Measurements from ENCODE around the gene CHIA.

CHIA gene

DNA sequence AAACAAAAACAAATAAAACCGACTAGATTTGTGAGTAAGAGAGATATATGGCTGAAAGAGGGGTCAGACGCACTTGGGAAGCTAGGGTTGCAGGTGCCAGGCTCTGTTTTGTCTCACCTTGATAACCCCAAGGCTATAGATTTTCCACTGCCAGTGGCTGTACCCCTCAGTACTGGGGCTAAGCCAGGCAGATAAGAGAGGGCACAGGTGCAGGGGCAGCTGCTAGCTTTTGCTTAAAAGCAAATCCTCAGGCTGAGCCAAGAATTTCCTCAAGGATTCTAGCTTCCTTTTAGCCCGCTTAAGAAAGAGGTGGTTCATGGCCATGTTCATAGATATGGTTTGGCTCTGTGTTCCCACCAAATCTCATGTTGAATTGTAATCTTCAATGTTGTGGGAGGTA is 79.0 kb downstream of the CHIA start:
- DNase-seq = no peak

Measured in NCI-H1092 (cell line).